GM10266 (cell line): ENCODE results near the gene NRL.
"Not testable (repeated sequence)": the region's sequence is repeated elsewhere in the genome, so short reads cannot be mapped to it uniquely, and the experiment has no call there.

Experiments
- DNase-seq: peaks from one replicate; pipeline ENCODE4 v3.0.0; 2012; ENCODE audit errors: extremely low spot score
- CTCF ChIP-seq: IDR thresholded peaks from 2 replicates; pipeline ENCODE4 v1.5.1; 2012; ENCODE audit warnings: mild to moderate bottlenecking, low read depth; ENCODE audit not compliant: control insufficient read depth, insufficient read depth; ENCODE audit errors: missing control alignments

Gene NRL

GRCh38 chr14:24113379-24113800 is 1.4 kb downstream of the NRL start:
- TF ChIP-seq CTCF: no peak
- no peak for DNase-seq

- TF ChIP-seq CTCF: no peak
- no peak for DNase-seq
These were observed 4.2 kb downstream of the NRL start for GRCh38 chr14:24110523-24110922.

DNA sequence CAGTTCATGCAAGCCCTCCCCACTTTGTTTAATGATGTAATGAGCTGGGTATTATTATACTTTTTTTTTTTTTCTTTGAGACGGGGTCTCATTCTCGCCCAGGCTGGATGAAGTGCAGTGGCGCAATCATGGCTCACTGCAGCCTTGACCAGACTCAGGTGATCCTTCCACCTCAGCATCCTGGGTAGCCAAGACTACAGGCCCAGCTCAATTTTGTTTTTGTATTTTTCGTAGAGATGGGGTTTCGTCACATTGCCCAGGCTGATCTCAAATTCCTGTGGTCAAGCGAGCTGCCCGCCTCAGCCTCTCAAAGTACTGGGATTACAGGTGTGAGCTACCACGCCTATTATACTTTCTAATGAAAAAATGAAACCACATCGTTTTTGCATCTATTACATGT is 4.7 kb downstream of the NRL start:
- TF ChIP-seq CTCF: no peak
- DNase-seq: no peak

DNA sequence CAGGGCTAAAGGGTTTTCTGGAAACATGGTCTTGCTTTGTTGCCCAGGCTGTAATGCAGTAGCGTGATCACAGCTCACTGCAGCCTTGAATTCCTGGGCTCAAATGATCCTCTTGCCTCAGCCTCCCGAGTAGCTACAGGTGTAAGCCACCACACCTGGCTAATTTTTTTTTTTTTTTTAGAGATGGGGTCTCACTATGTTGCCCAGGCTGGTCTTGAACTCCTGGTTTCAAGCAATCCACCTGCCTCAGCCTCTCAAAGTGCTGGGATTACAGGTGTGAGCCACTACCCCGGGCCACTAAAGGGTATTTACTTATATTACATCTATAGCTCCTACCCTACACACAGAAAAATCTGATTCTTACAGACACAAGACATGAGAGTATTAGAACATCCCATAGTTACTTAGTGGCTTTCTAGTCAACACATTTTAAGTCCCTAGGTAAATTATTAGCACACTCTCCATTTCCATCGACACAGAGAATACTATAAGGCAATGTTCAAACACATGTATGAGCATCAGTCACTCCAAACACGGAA is 6.3 kb downstream of the NRL start:
- TF ChIP-seq CTCF: no peak
- DNase-seq: no peak

DNA sequence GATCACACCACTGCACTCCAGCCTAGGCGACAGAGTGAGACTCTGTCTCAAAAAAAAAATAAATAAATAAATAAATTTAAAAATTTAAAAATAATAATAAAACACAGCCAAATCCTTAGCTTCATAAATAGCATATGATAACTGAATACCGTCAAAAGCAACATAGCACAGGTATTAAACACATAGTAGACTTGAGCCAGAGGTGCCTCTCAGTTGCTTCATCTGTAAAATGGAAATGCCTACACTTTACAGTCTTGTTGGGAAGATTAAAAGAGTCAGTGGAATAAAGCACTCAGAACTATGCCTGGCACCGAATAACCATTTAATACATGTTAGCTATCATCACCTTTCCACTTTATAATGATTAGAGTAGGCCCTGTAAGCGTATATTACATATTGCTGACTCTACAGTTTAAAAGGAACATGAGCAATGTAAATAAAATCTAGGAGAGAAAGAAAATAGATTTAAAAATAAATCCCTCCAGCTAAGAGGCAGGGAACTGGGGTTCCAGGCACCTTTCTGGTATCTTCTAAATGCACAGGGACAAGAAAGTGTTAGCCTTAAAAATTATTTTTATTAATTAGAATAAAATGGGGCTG is 8.0 kb downstream of the NRL start:
- DNase-seq: no peak
- TF ChIP-seq CTCF: no peak

DNA sequence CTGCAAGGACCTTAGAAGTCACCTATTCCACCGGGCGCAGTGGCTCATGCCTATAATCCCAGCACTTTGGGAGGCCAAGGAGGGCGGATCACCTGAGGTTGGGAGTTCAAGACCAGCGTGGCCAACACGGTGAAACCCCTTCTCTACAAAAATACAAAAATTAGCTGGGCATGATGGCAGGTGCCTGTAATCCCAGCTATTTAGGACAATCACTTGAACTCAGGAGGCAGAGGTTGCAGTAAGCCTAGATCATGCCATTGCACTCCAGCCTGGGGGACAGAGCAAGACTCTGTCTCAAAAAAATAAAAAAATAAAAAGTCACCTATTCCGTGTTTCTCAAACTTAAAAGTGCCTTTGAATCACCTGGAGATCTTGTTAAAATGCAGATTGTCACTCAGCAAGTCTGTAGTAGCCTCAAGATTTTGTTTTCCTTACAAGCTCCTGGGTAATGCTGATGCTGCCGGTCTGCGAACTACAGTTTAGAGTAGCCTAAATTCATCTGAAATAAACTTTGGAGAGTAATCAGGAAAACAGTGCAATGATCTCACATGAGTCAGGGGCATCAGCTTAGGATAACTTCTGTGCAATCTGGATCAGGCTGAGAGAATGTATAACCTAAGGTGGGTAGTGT is 9.0 kb downstream of the NRL start:
- not testable (repeated sequence) for DNase-seq

GRCh38 chr14:24103451-24103850 is 11.3 kb downstream of the NRL start:
- DNase-seq: no peak
- TF ChIP-seq CTCF: no peak
